ENCODE results near the gene RPTOR.

DNA sequence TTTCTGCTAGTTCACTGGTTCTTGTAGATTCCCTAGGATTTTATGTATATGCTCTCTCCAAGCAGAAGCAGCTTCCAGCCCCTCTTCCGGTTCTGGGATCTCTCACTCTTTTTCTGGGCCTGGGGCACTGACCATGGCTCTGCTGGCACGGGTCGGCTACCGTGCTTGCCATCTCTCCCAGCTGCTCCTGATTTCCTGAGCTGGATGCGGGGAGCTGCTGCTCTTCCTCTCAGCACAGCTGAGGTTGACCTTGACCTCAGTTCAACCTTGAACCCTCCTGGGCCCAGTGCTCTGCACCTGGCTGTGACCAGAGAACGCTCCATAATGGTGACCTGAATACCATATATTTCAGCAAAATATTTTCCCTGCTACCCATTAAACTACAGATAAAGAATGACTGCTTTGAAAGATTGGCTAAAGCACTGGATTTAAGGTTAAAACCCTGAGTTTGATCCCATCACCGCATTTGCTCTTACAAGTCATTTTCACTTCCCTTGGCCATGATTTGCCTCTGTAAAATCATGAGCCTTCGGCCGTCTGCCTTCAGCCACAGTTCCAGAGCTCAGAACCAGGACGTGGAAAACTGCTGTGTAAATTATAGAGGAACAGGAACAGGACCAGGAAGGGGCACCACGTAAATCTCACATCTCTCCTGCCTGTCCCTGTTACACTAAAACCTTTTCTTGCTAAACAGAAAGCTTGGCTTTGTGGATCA, 316.2 kb downstream of the RPTOR start:
- TF ChIP-seq, protein P1, sequence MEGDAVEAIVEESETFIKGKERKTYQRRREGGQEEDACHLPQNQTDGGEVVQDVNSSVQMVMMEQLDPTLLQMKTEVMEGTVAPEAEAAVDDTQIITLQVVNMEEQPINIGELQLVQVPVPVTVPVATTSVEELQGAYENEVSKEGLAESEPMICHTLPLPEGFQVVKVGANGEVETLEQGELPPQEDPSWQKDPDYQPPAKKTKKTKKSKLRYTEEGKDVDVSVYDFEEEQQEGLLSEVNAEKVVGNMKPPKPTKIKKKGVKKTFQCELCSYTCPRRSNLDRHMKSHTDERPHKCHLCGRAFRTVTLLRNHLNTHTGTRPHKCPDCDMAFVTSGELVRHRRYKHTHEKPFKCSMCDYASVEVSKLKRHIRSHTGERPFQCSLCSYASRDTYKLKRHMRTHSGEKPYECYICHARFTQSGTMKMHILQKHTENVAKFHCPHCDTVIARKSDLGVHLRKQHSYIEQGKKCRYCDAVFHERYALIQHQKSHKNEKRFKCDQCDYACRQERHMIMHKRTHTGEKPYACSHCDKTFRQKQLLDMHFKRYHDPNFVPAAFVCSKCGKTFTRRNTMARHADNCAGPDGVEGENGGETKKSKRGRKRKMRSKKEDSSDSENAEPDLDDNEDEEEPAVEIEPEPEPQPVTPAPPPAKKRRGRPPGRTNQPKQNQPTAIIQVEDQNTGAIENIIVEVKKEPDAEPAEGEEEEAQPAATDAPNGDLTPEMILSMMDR (conservative IDR thresholded peaks at IDR 0.05 in 1 of 2, IDR thresholded peaks at IDR 0.05 in 1 of 2; ENCODE audit: low read depth in 1 of 2, low read length in 2 of 2) = no peak
- no peak for TF ChIP-seq EZH2 (IDR thresholded peaks at IDR 0.05; ENCODE audit: low read length, missing control alignments)
